Skeletal muscle cell (primary cell): ENCODE measurements around the gene MICAL2.
A peak's percentile ranks its signal among the peaks of the same experiment; 100 is the strongest.

Experiments used
- DNase-seq: peaks from one replicate; pipeline ENCODE4 v3.0.0-alpha.2; 2010; ENCODE audit warnings: low read depth
- H3K4me3 ChIP-seq: 2 replicates; pipeline ENCODE4 v1.5.1; 2011; ENCODE audit warnings: low read depth, mild to moderate bottlenecking, control low read depth, low read length, moderate library complexity

MICAL2 gene

DNA sequence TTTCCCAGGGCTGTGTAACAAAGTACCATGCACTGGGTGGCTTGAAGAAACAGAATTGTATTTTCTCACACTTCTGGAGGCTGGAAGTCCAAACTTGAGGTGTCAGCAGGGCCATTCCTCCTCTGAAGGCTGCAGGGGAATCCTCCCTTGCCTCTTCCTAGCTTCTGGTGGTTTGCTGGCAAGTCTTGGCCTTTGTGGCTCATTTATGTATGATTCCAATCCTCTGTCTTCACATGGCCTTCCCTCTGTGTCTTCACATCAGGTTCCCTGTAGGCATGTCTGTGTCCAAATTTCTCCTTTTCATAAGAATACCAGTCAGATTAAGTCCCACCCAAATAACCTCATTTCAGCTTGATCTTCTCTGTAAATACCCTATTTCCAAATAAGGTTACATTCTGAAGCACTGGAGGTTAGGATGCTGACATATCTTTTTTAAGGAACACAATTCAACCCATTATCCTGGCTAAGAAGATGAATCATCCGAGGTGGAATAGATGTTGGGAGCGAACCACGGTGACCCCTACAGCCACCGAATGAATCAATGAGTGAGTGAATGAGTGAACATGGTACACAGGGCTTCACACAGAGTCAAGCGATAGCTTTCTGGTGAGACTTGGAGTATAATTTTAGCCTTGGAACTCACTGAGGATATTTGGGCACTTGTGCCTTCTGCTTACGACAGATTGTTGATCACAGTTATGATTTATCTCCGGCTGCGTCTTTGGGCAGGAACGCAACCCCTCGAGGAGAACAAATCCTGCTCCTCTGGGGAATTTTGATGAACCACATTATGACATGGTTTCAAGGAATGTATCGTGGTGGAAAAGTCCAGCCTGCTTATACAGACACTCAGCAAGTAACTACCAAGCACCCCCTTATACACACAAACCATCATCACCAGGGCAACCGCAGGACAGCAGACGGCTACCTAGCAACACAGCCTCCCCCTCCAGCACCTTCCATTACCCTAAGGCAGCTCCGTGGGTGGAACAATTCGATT, 34.3 kb upstream of the MICAL2 start:
- peak; percentile 100 for DNase-seq
- peak overlapping the region; percentile 0 for H3K4me3 ChIP-seq

DNA sequence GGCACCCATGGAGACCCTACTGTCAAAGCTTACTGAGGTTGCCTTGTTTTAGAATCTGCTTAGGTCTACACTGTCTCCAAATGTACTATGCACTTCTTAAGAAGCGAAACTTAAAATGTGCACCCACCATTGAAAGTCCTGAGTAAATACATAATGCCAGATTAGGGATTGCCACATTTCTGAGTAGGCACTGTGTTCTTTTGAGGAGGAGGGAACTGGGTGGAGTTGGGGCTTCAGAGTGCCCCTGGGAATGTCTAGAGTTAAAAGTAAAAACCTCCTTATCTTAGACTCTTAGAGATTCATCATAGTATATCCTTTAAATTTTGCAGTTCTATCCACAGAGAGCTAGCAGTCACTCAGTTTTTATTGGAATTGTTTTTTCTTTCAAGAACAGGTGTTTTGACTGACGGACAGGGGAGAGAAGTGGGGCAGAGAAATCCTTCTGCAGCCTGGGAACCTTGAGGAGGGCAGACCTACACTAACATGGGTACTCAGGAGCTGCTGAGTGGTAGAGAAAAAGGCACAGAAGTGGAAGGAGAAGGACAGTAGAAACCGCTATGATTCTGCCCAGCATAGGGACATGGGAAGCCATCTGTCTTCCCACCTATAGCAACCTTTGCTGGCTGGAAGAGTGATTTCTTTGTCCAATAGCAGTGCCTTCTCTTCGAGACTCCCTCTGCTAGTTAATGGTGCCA, 33.4 kb upstream of the MICAL2 start:
- peak overlapping the region; percentile 0 for H3K4me3 ChIP-seq
- DNase-seq = no peak

DNA sequence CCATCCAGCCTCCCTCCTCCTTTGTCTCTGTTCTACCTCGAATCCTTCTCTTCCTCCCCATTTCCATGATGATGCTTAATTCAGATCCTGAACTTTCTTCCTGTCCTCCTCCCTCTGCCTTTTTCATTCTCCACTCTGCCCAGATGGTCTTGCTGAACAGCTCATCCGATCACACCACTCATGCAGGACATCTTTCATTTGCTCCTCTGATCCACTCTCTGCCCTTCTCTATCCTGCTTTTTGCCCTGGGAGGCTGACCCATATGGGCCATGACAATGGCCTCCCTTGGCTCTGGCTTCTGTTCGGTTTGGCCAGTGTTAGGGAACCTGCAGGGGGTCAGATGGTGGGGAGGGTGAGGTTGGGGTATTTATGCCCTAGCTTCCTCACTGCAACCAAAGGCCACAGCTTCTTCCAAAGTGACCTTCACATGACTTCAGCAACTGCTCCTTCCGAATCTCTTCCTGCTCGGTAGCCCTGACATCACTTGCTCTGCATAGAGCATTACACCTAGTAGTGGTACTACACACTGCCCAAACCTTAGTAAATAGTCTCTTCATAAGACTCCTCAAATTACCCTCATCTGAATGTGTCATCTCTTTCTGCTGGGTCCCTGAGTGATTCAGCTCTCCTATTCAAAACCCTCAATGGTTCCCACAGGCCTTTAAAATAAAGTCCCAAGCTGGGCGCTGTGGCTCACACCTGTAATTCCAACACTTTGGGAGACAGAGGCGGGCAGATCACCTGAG, 32.7 kb upstream of the MICAL2 start:
- H3K4me3 ChIP-seq = no peak overlapping the region
- DNase-seq = no peak

DNA sequence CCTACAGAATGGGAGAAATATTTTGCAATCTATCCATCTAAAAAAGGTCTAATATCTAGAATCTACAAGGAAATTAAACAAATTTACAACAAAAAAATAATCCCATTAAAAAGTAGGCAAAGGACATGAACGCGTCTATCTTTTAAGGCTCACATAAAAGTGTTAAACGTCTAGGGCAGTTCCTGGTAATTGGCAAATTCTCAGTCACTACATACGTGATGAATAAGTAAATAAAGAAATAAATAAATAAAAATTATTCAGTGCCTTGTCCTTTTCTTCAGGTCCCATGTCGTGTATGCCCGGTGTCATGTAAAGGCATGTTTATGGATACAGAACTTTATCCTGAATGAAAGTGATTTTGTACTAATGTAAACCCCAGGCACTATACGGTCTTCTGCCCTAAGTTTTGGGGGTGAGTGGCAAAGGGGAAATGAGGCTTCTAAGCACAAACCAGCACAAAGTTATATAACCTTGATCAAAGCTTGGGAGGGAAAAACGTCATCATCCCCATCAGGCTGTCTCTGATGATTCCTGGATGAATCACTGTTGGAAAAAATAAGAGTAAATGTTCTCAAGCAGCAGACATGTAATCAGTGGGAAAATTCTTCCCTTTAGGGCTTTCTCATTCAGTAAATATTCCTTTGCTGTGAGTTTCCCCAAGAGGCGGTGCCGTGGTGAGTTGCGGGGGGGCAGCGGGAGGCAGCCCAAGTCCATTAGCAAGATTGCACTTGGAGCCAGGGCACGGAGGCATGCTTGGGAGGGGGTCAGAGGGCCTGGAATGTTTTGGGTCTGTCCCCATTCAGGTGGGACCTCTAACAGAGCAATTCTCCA, 30.4 kb upstream of the MICAL2 start:
- DNase-seq = peak; percentile 93
- H3K4me3 ChIP-seq = no peak overlapping the region

GRCh38 chr11:12083380-12083779, 27.0 kb upstream of the MICAL2 start:
- H3K4me3 ChIP-seq = no peak overlapping the region
- DNase-seq = no peak

GRCh38 chr11:12084256-12084655, 26.1 kb upstream of the MICAL2 start:
- no peak for DNase-seq
- H3K4me3 ChIP-seq = no peak overlapping the region

- no peak for DNase-seq
- H3K4me3 ChIP-seq = no peak overlapping the region
These were observed 24.8 kb upstream of the MICAL2 start for GRCh38 chr11:12085371-12086251.

GRCh38 chr11:12086271-12087074, 23.9 kb upstream of the MICAL2 start:
- H3K4me3 ChIP-seq = peak overlapping the region; percentile 23
- peak; percentile 90 for DNase-seq

GRCh38 chr11:12087075-12088004, 23.1 kb upstream of the MICAL2 start:
- H3K4me3 ChIP-seq = peak overlapping the region; percentile 23
- DNase-seq = no peak

DNA sequence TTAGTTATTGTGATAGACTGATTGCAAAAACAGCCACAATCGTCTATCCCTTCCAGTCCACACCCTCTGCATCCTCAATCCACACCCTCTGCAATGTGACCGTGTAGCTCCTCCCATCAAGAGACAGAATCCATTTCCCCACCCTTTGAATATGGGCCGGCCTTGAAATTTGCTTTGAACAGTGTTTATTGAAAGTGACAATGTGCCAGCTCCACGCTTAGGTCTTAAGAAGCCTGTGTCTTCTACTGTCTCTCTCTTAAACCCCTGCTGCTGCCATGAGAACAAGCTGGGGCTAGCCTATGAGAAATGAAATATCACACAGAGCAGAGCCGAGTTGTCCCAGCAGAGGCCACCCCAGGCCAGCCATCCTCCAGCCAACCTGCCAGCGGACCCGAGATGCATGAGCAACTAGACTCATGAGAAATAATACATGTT, 22.3 kb upstream of the MICAL2 start:
- no peak overlapping the region for H3K4me3 ChIP-seq

DNA sequence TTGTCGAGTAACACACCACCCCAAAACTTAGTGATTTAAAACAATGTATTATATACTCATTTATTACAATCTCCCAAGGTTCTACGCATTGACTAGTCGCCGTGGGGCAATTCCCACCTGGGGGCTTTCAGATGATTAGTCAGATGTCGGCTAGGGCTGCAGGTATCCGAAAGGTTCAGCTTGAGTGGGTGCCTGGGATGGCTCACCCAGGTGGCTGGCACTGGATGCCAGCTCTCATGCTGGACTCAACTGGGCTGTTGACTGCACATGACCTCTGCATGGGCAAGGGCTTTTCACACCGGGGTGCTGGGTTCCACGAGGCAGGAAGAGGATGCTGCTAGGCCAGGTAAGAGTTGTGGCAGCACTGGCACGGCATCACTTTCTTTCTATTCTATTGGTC, 21.9 kb upstream of the MICAL2 start:
- H3K4me3 ChIP-seq = no peak overlapping the region
- no peak for DNase-seq

More for the DNA sequence above, 22.3 kb upstream of the MICAL2 start:
- DNase-seq = no peak

DNA sequence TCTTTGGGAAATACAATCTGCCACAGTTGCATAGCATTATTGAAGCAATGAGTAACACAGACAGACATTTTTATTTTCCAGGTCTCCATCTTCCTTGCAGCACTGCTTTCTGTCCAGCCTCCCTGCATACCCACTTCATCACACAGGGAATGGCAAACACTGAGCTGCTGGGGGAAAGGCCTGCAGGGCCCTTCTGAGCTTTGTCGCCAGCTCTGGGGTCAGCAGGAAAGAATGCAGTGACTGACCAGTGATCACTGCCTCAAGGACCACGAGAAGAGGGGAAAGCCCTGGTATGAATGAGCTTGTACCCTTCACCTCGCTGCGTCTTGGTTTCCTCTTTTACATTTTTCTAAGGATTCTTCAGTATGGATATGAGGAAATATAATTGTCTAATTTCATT, 21.3 kb upstream of the MICAL2 start:
- DNase-seq = no peak
- H3K4me3 ChIP-seq = no peak overlapping the region

DNA sequence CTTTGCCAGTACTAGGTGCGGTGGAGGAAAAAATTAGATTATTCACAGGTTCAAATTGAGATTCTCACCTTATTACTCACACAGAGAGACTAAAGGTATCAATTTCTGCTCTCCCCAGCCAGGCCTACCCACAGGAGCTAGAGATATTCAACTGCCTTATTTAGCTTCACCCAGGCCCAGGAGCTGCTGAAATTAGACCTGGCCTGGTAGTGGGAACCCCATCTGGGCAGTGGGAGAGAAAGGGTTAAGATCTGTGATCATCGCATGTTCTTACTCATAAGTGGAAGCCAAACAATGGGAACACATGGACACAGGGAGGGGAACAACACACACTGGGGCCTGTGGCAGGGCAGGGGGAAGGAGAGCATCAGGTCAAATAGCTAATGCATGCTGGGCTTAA, 20.9 kb upstream of the MICAL2 start:
- H3K4me3 ChIP-seq = no peak overlapping the region
- no peak for DNase-seq

DNA sequence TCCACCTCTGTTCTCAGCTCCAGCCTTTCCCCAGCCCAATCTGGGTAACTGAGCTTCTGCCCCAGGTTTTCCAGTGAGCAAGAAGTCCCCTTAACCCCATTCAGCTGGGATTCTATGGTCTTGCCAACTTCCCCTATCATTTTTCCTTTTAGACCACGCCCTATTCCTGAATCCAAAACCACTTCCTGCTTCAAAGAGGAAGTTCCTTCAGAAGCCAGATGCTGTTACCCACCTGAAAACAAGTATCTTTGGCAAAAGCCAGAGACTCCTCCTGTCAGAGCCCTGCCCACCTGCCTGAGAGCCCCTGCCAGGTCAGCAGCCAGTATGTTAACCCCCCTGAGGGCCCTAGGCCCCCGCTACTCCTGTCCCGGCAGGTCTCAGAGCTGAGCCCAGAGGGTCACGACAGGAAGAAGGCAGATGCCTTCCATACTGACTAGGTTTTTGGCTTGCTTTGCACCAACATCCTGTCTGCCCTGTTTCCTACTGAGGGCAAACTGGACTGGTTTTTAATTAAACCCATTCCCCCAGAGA, 20.3 kb upstream of the MICAL2 start:
- DNase-seq = no peak
- no peak overlapping the region for H3K4me3 ChIP-seq

- no peak overlapping the region for H3K4me3 ChIP-seq
- no peak for DNase-seq
These were observed 19.6 kb upstream of the MICAL2 start for GRCh38 chr11:12090761-12091258.
